ENCODE data around the gene CACNA1S. TPM values are rescaled to one million over a fixed set of nuclear protein-coding genes. Genes with fewer than 3 reads are reported as not detected.

Gene CACNA1S
- total RNA-seq, 1 donor from 2014 or later: not detected

DNA sequence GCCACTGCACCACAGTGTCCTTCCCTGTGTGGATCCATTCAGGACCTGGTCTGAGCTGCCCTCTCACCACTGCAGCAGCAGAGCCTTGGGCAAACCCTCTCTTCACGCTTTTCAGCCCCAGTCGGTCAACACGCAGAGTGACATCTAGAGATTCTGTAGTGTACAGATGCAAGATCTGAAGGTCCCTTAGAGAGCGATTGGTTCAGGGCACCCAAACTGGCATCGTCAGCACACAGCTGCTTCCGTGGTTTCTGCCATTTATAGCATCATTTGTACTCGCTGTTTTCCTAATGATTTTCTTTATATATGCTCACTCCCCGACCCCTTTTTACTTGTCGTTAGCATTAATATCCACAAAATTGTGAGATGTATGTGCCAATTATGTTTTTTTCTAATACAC lies 16.2 kb upstream of the CACNA1S start:
- Mint-ChIP-seq H3K27me3 (peaks cover 8% of the 10 kb centered on the region), H3K4me3 (no peak overlapping the region), H3K27ac (no peak overlapping the region), H3K36me3 (ENCODE audit: low read depth) (peaks cover 5% of the 10 kb centered on the region), H3K4me1 (no peaks in the 10 kb centered on the region), H3K9me3 (no peaks in the 10 kb centered on the region)
- intact Hi-C loops (cut with micrococcal nuclease): no loop called here
- TF ChIP-seq, protein P1, sequence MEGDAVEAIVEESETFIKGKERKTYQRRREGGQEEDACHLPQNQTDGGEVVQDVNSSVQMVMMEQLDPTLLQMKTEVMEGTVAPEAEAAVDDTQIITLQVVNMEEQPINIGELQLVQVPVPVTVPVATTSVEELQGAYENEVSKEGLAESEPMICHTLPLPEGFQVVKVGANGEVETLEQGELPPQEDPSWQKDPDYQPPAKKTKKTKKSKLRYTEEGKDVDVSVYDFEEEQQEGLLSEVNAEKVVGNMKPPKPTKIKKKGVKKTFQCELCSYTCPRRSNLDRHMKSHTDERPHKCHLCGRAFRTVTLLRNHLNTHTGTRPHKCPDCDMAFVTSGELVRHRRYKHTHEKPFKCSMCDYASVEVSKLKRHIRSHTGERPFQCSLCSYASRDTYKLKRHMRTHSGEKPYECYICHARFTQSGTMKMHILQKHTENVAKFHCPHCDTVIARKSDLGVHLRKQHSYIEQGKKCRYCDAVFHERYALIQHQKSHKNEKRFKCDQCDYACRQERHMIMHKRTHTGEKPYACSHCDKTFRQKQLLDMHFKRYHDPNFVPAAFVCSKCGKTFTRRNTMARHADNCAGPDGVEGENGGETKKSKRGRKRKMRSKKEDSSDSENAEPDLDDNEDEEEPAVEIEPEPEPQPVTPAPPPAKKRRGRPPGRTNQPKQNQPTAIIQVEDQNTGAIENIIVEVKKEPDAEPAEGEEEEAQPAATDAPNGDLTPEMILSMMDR (IDR thresholded peaks at IDR 0.05): no peak
- ChIA-PET CTCF (interaction anchor here (0.9 kb wide), 1 partner anchor 14 kb away, joined by 5 read pairs; no protein-coding TSS in a partner anchor), POLR2A (no interaction called here)
- ATAC-seq (ENCODE audit: low read depth) (no peak), DNase-seq (no peak)

DNA sequence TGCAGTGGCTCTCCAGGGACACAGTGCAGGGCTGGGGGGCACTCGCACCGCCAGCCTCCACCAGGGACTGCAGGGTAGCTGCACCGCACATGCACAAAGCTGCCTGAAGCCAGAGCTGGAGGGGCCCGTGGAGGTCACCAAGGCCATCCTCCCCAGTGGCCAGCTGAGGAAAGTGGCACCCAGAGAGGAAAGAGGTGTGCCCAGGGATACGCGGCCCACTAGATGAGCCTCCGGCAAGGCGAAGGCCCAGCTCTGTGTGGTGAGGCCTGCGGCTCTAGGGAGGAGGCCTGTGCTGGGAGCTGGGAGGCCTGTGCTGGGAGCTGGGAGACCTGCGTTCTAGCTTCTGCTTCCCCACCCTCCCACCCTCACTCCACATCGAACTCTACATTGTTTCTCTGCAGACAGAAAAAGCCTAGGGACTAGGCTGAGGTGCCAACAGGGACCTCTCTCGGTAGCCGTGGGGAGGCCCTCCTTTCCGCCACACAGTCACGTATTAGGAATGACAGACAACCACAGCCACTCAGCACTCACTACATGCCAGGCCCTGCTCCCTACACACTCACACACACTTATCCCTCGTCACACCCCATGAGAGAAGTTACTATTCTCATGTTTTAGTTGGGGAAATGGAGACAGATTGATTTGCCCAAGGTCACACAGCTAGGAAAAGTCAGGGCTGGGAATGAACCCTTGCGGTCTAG lies 15.7 kb upstream of the CACNA1S start:
- POLR2A ChIA-PET: no interaction called here
- Mint-ChIP-seq H3K27me3 (peaks cover 8% of the 10 kb centered on the region), H3K9me3 (no peaks in the 10 kb centered on the region), H3K4me1 (no peaks in the 10 kb centered on the region), H3K36me3 (ENCODE audit: low read depth) (peaks cover 4% of the 10 kb centered on the region), H3K27ac (no peak overlapping the region), H3K4me3 (no peak overlapping the region)
- ATAC-seq (ENCODE audit: low read depth) (no peak), DNase-seq (no peak)
- TF ChIP-seq, protein P1 (IDR thresholded peaks at IDR 0.05): no peak
- intact Hi-C loops (cut with micrococcal nuclease): no loop called here
- CTCF ChIA-PET: interaction anchor here (0.9 kb wide), 1 partner anchor 13 kb away, joined by 5 read pairs; no protein-coding TSS in a partner anchor

DNA sequence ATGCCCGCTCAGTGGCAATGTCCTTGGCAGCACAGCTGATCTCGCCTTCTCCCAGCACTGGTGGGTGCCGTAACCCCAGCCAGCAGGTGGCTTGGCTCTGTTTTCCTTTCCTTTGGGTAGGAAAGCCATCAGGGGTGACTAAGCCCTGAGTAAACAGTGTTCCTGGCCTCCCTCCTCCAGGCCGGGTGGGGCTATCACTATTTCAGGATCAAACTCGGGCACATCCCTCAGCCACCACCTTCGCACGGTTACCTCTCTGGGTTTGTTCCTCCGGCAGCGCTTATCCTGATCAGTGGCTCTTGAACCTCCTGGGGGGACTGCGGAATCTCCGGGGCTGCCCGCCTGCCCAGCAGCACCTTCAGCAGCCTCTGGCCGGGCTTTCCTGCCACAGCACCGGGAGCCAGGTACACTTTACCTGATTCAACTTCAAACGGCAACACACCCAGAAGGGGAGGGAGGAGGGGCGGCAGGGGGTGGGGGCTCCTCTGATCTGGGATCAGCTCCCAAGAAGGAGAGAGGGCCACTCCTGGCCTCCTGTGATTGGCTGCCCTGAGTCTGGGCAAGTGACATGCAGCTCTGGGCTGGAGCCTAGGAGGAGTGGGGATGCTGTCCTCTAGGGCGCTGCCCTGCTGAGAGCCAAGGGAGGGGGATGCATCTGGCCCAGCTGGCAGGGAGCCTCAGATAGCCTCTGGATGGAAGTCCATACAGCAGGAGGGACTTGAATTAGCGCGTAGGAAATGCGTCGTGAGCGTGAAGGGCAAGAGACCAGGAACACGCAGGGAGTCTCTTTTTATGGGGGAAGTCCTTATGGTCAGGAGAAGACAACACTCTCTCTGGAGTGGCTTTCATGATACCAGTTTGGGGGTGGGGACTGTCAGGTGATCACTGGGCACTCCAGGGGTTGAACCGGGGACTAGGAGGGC lies 14.9 kb upstream of the CACNA1S start, which contains the start of gene ASCL5:
Gene ASCL5, minus strand, starts transcription at position 353 of the 923 bp plus-strand sequence. CDS start 11,812 bp downstream, outside the sequence.
- intact Hi-C loops (cut with micrococcal nuclease): no loop called here
- Mint-ChIP-seq H3K9me3 (no peaks in the 10 kb centered on the region), H3K27me3 (peaks cover 11% of the 10 kb centered on the region), H3K4me1 (no peaks in the 10 kb centered on the region), H3K4me3 (no peak within 1 kb of the TSS), H3K36me3 (ENCODE audit: low read depth) (no peaks in the 10 kb centered on the region), H3K27ac (no peak within 1 kb of the TSS)
- DNase-seq (no peak), ATAC-seq (ENCODE audit: low read depth) (no peak)
- ChIA-PET CTCF (interaction anchor here (0.9 kb wide), 1 partner anchor 13 kb away, joined by 5 read pairs; no protein-coding TSS in a partner anchor), POLR2A (no interaction called here)
- TF ChIP-seq, protein P1 (IDR thresholded peaks at IDR 0.05): no peak

DNA sequence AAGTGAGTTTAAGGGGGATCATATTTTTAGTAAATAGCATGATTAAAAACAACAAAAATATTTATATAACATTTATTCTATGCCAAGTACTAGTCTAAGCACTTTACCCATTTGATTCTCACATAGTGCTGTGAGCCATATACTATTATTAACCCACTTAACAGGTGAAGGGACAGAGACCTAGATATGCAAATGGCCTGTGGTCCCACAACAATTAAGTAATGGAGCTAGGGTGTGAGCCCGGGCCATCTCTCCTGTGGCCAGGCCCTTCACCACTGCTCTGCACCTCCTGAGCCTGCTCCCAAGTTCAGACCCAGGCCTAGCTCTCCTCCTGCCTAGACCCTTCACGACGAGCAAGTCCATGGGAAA lies 14.2 kb upstream of the CACNA1S start:
- H3K27me3 Mint-ChIP-seq: peaks cover 17% of the 10 kb centered on the region
- no peaks in the 10 kb centered on the region for H3K36me3 Mint-ChIP-seq (ENCODE audit: low read depth)
- DNase-seq: no peak
- no peak overlapping the region for H3K4me3 Mint-ChIP-seq
- ATAC-seq (ENCODE audit: low read depth): no peak
- H3K9me3 Mint-ChIP-seq: no peaks in the 10 kb centered on the region
- no peaks in the 10 kb centered on the region for H3K4me1 Mint-ChIP-seq
- no peak overlapping the region for H3K27ac Mint-ChIP-seq
- TF ChIP-seq, protein P1 (IDR thresholded peaks at IDR 0.05): no peak
- ChIA-PET POLR2A (no interaction called here), CTCF (no interaction called here)
- intact Hi-C loops (cut with micrococcal nuclease): no loop called here

DNA sequence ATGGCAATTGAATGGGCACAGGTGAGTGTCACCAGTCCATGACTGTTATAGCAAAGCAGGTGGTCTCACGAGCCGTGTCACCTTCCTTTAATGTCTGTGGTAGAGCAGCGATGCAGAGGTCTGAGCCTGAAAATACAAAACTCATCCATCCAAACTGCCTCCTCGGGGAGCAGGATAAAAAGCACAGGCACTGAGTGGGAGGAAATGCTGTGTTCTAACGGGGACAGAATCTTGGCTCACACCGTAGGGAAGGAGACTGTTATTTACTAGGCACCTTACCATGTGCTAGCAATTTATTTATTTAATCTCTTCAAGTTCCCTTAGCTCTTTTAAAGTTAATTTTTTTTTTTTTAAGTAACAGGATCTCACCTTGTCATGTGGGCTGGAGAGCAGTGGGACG lies 13.6 kb upstream of the CACNA1S start:
- ATAC-seq (ENCODE audit: low read depth) (no peak), DNase-seq (no peak)
- no peak overlapping the region for H3K4me3 Mint-ChIP-seq
- intact Hi-C loops (cut with micrococcal nuclease): no loop called here
- ChIA-PET POLR2A (no interaction called here), CTCF (no interaction called here)
- TF ChIP-seq, protein P1 (IDR thresholded peaks at IDR 0.05): no peak
- H3K4me1 Mint-ChIP-seq: no peaks in the 10 kb centered on the region
- no peaks in the 10 kb centered on the region for H3K9me3 Mint-ChIP-seq
- H3K36me3 Mint-ChIP-seq (ENCODE audit: low read depth): no peaks in the 10 kb centered on the region
- no peak overlapping the region for H3K27ac Mint-ChIP-seq
- peaks cover 17% of the 10 kb centered on the region for H3K27me3 Mint-ChIP-seq
